Measurements from ENCODE around the gene HHIPL2. TPM values are rescaled to one million over a fixed set of nuclear protein-coding genes. Genes with fewer than 3 reads are reported as not detected.

The HHIPL2 gene
- total RNA-seq, 2 experiments from 2014 or later = 0.22 to 0.77 TPM

- Histone ChIP-seq H3K9me3 (ENCODE audit: control insufficient read depth in 1 of 2, insufficient read depth in 1 of 2, low read length in 2 of 2) (no peaks in the 10 kb centered on the region), H3K4me1 (ENCODE audit: insufficient read depth, low read length) (no peaks in the 10 kb centered on the region), H3K4me3 (ENCODE audit: low read length) (no peak overlapping the region), H3K36me3 (ENCODE audit: insufficient read depth, low read length) (no peaks in the 10 kb centered on the region), H3K27ac (ENCODE audit: low read depth in 1 of 2, low read length in 2 of 2) (no peak overlapping the region), H3K27me3 (ENCODE audit: control insufficient read depth in 1 of 2, insufficient read depth in 2 of 2, low read length in 2 of 2) (peaks cover 4 to 13% of the 10 kb centered on the region in 2 experiments)
- ATAC-seq (ENCODE audit: poor library complexity) = no peak
- DNase-seq = no peak
- Mint-ChIP-seq H3K27me3 (peaks cover 20% of the 10 kb centered on the region), H3K27ac (no peak overlapping the region), H3K4me1 (ENCODE audit: low read depth) (no peaks in the 10 kb centered on the region), H3K9me3 (no peaks in the 10 kb centered on the region), H3K36me3 (ENCODE audit: low read depth) (no peaks in the 10 kb centered on the region), H3K4me3 (no peak overlapping the region)
- ChIA-PET POLR2A (no interaction called here), CTCF (no interaction called here)
- TF ChIP-seq CTCF (IDR thresholded peaks at IDR 0.05) = no peak
- intact Hi-C loops (cut with DNase I, micrococcal nuclease) = no loop called here
Measured at GRCh38 chr1:222543817-222544216, 4.1 kb downstream of the HHIPL2 start.

GRCh38 chr1:222540598-222540995 is 7.3 kb downstream of the HHIPL2 start:
- Mint-ChIP-seq H3K9me3 (no peaks in the 10 kb centered on the region), H3K4me3 (no peak overlapping the region), H3K27ac (no peak overlapping the region), H3K4me1 (ENCODE audit: low read depth) (no peaks in the 10 kb centered on the region), H3K27me3 (peaks cover 20% of the 10 kb centered on the region), H3K36me3 (ENCODE audit: low read depth) (no peaks in the 10 kb centered on the region)
- Histone ChIP-seq H3K27ac (ENCODE audit: low read depth in 1 of 2, low read length in 2 of 2) (no peak overlapping the region), H3K4me3 (ENCODE audit: low read length) (no peak overlapping the region), H3K9me3 (ENCODE audit: control insufficient read depth in 1 of 2, insufficient read depth in 1 of 2, low read length in 2 of 2) (no peaks in the 10 kb centered on the region), H3K4me1 (ENCODE audit: insufficient read depth, low read length) (no peaks in the 10 kb centered on the region), H3K36me3 (ENCODE audit: insufficient read depth, low read length) (no peaks in the 10 kb centered on the region), H3K27me3 (ENCODE audit: control insufficient read depth in 1 of 2, insufficient read depth in 2 of 2, low read length in 2 of 2) (peaks cover under 1 to 13% of the 10 kb centered on the region in 2 experiments)
- DNase-seq = no peak
- no peak for TF ChIP-seq CTCF (IDR thresholded peaks at IDR 0.05)
- intact Hi-C loops (cut with DNase I, micrococcal nuclease) = no loop called here
- no peak for ATAC-seq (ENCODE audit: poor library complexity)
- ChIA-PET CTCF (no interaction called here), POLR2A (interaction anchor here (0.7 kb wide), 1 partner anchor 12 kb away, joined by 4 read pairs; no protein-coding TSS in a partner anchor)

GRCh38 chr1:222539951-222540597 is 7.8 kb downstream of the HHIPL2 start:
- H3K4me1 Mint-ChIP-seq (ENCODE audit: low read depth) = no peaks in the 10 kb centered on the region
- CTCF ChIA-PET = no interaction called here
- H3K27me3 Mint-ChIP-seq = peaks cover 16% of the 10 kb centered on the region
- POLR2A ChIA-PET = interaction anchor here (0.7 kb wide), 1 partner anchor 12 kb away, joined by 4 read pairs; no protein-coding TSS in a partner anchor
- no peak for TF ChIP-seq CTCF (IDR thresholded peaks at IDR 0.05)
- no peak overlapping the region for H3K27ac Mint-ChIP-seq
- no peak overlapping the region for H3K4me3 Mint-ChIP-seq
- intact Hi-C loops (cut with DNase I, micrococcal nuclease) = no loop called here
- Histone ChIP-seq H3K36me3 (ENCODE audit: insufficient read depth, low read length) (no peaks in the 10 kb centered on the region), H3K4me3 (ENCODE audit: low read length) (no peak overlapping the region), H3K4me1 (ENCODE audit: insufficient read depth, low read length) (no peaks in the 10 kb centered on the region), H3K27me3 (ENCODE audit: control insufficient read depth in 1 of 2, insufficient read depth in 2 of 2, low read length in 2 of 2) (peaks cover 0 to 8% of the 10 kb centered on the region in 2 experiments), H3K27ac (ENCODE audit: low read depth in 1 of 2, low read length in 2 of 2) (no peak overlapping the region), H3K9me3 (ENCODE audit: control insufficient read depth in 1 of 2, insufficient read depth in 1 of 2, low read length in 2 of 2) (no peaks in the 10 kb centered on the region)
- ATAC-seq (ENCODE audit: poor library complexity) = no peak
- no peak for DNase-seq
- H3K9me3 Mint-ChIP-seq = no peaks in the 10 kb centered on the region
- no peaks in the 10 kb centered on the region for H3K36me3 Mint-ChIP-seq (ENCODE audit: low read depth)

Measured in CD4-positive, alpha-beta T cell (primary cell).